Breast epithelium (tissue), 4 donors: ENCODE results near the gene FHIT. TPM values are rescaled to one million over a fixed set of nuclear protein-coding genes. Genes with fewer than 3 reads are reported as not detected.

Source experiments
- DNase-seq, 2 donors: peaks; one replicate each; pipeline ENCODE4 v3.0.0-alpha.2; 2019; ENCODE audit warnings: low spot score in 2 of 2
- H3K27ac ChIP-seq, 2 donors: fragments of 200-600 bp; sonication (generic) in 1 of 2; one replicate each; pipeline ENCODE4 v1.5.1; 2016 to 2019; ENCODE audit warnings: mild to moderate bottlenecking in 1 of 2
- H3K27me3 ChIP-seq, 2 donors: fragments of 200-600 bp; sonication (generic) in 1 of 2; one replicate each; pipeline versions ENCODE4 v1.5.1 to v1.6.0; 2017 to 2019; ENCODE audit warnings: control low read depth in 1 of 2, mild to moderate bottlenecking in 1 of 2
- H3K36me3 ChIP-seq: fragments of 200-600 bp; one replicate; pipeline ENCODE4 v1.5.1; 2019
- H3K4me1 ChIP-seq, 2 donors: fragments of 200-600 bp; sonication (generic); one replicate each; pipeline ENCODE4 v1.5.1; 2016 to 2019; ENCODE audit warnings: control low read depth in 1 of 2
- H3K4me3 ChIP-seq, 3 donors: fragments of 200-600 bp; sonication (generic); 1 replicate in 2 of 3; 2 replicates in 1 of 3; pipeline ENCODE4 v1.5.1; 2016 to 2019; ENCODE audit warnings: mild to moderate bottlenecking in 3 of 3, moderate library complexity in 2 of 3
- H3K9me3 ChIP-seq, 2 donors: fragments of 200-600 bp; sonication (generic) in 1 of 2; one replicate each; pipeline ENCODE4 v1.5.1; 2016 to 2019; ENCODE audit warnings: control low read depth in 1 of 2
- CTCF ChIP-seq, 3 donors: fragments of 450-650 bp; IDR thresholded peaks; one replicate each; pipeline ENCODE4 v1.5.1; 2016 to 2017; ENCODE audit warnings: antibody characterized with exemption in 3 of 3, mild to moderate bottlenecking in 3 of 3, moderate library complexity in 3 of 3
- POLR2A ChIP-seq: fragments of 450-650 bp; IDR thresholded peaks from one replicate; pipeline ENCODE4 v1.6.1; 2016; ENCODE audit warnings: antibody characterized with exemption, mild to moderate bottlenecking, moderate library complexity
- POLR2AphosphoS5 ChIP-seq, 3 donors: sonication (generic); formaldehyde crosslinking; IDR thresholded peaks; one replicate each; pipeline ENCODE4 v1.6.1; 2017; ENCODE audit warnings: antibody characterized with exemption in 3 of 3
- intact Hi-C: fragments of 100-400 bp; cut with DNase I; formaldehyde crosslinking; loops from one replicate; pipeline ENCODE4 v1.15.1; 2023; ENCODE audit warnings: low total_unique reads
- total RNA-seq, 3 donors: library from RNA; depleted of rRNA; stranded (reverse); fragments of >200 nt; gene quantifications; one replicate each; pipeline ENCODE4 v1.1.0, GENCODE V29; 2016

The FHIT gene
- total RNA-seq, 3 donors from 2014 or later, result 9.0 to 19.2 (median 17.7) TPM

GRCh38 chr3:61169621-61170251, 81.5 kb downstream of the FHIT start:
- no peaks in the 10 kb centered on the region for H3K27me3 ChIP-seq
- no peak overlapping the region for H3K27ac ChIP-seq
- H3K4me1 ChIP-seq, result no peaks in the 10 kb centered on the region
- H3K36me3 ChIP-seq, result no peaks in the 10 kb centered on the region
- no peak overlapping the region for H3K4me3 ChIP-seq
- no peak for TF ChIP-seq POLR2A
- no peak for TF ChIP-seq POLR2AphosphoS5 (IDR thresholded peaks at IDR 0.05)
- no peak for TF ChIP-seq CTCF (IDR thresholded peaks at IDR 0.05)
- peaks cover 0 to 6% of the 10 kb centered on the region in 2 donors for H3K9me3 ChIP-seq
- intact Hi-C loops, result loop anchor here (5.0 kb wide), 1 partner anchor 762 kb away; no protein-coding TSS in a partner anchor
- DNase-seq, result no peak

- H3K27ac ChIP-seq, result no peak overlapping the region
- no peak for DNase-seq
- TF ChIP-seq CTCF (IDR thresholded peaks at IDR 0.05) (no peak), POLR2AphosphoS5 (IDR thresholded peaks at IDR 0.05) (no peak), POLR2A (no peak)
- H3K9me3 ChIP-seq, result peaks cover 0 to 6% of the 10 kb centered on the region in 2 donors
- intact Hi-C loops, result no loop called here
- no peaks in the 10 kb centered on the region for H3K4me1 ChIP-seq
- H3K36me3 ChIP-seq, result no peaks in the 10 kb centered on the region
- H3K4me3 ChIP-seq, result no peak overlapping the region
- no peaks in the 10 kb centered on the region for H3K27me3 ChIP-seq
These were observed 83.0 kb downstream of the FHIT start for GRCh38 chr3:61168286-61168685.

GRCh38 chr3:61162965-61163364, 88.3 kb downstream of the FHIT start:
- Histone ChIP-seq H3K4me1 (no peaks in the 10 kb centered on the region), H3K27ac (no peak overlapping the region), H3K4me3 (no peak overlapping the region), H3K9me3 (peaks cover 0 to 6% of the 10 kb centered on the region in 2 donors), H3K36me3 (no peaks in the 10 kb centered on the region), H3K27me3 (no peaks in the 10 kb centered on the region)
- DNase-seq, result no peak
- intact Hi-C loops, result no loop called here
- TF ChIP-seq POLR2A (no peak), CTCF (IDR thresholded peaks at IDR 0.05) (no peak)

- H3K27ac ChIP-seq, result no peak overlapping the region
- H3K36me3 ChIP-seq, result no peaks in the 10 kb centered on the region
- DNase-seq, result no peak
- H3K4me3 ChIP-seq, result no peak overlapping the region
- no peaks in the 10 kb centered on the region for H3K9me3 ChIP-seq
- intact Hi-C loops, result no loop called here
- no peaks in the 10 kb centered on the region for H3K27me3 ChIP-seq
- TF ChIP-seq CTCF (IDR thresholded peaks at IDR 0.05), result no peak
- no peak for TF ChIP-seq POLR2A
- TF ChIP-seq POLR2AphosphoS5 (IDR thresholded peaks at IDR 0.05), result no peak
- H3K4me1 ChIP-seq, result no peaks in the 10 kb centered on the region
These were observed 92.6 kb downstream of the FHIT start for GRCh38 chr3:61158667-61159066.

- no peaks in the 10 kb centered on the region for H3K4me1 ChIP-seq
- no peaks in the 10 kb centered on the region for H3K27me3 ChIP-seq
- H3K36me3 ChIP-seq, result no peaks in the 10 kb centered on the region
- no peak for TF ChIP-seq CTCF (IDR thresholded peaks at IDR 0.05)
- no peak for TF ChIP-seq POLR2A
- no peak for TF ChIP-seq POLR2AphosphoS5 (IDR thresholded peaks at IDR 0.05)
- no peak for DNase-seq
- no peak overlapping the region for H3K4me3 ChIP-seq
- no peaks in the 10 kb centered on the region for H3K9me3 ChIP-seq
- H3K27ac ChIP-seq, result no peak overlapping the region
- intact Hi-C loops, result no loop called here
These were observed 93.0 kb downstream of the FHIT start for GRCh38 chr3:61158216-61158615.
